Measurements from ENCODE around the gene CC2D1A.
"Not testable (repeated sequence)": the region's sequence is repeated elsewhere in the genome, so short reads cannot be mapped to it uniquely, and the experiment has no call there.

The CC2D1A gene

DNA sequence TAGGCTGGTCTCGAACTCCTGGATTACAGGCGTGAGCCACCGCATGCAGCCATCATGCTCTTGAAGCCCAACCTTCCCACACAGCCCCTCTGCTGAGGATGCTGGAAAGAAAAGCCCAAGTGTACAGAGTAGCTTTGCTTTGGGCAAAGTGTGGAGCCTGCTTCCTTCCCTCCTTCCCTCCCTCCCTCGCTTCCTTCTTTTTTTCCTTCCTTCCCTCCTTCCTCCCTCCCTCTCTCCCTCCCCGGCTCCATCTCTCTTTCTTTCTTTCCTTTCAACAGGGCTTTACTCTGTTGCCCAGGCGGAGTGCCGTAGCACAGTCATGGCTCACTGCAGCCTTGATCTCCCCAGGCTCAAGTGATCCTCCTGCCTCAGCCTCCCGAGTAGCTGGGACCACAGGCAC lies 2.7 kb downstream of the CC2D1A start:
- no peak for DNase-seq

DNA sequence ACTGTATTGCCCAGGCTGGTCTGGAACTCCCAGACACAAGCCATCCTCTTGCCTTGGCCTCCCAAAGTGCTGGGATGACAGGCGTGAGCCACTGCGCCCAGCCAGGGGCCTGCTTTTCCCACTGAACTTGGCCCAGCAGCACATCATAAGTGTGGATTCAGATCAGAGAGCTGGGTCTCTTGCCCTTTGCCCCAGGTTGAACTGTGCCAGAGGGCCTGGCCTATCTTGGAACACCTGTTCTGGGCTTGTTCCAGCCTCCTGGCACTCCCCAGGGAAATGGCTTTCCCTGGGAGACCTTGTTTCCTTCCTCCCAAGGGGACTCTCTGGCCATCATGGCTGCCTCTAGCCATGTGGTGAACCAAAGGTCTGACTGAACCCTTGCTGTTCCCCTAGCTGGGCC lies 3.4 kb downstream of the CC2D1A start:
- no peak for DNase-seq

DNA sequence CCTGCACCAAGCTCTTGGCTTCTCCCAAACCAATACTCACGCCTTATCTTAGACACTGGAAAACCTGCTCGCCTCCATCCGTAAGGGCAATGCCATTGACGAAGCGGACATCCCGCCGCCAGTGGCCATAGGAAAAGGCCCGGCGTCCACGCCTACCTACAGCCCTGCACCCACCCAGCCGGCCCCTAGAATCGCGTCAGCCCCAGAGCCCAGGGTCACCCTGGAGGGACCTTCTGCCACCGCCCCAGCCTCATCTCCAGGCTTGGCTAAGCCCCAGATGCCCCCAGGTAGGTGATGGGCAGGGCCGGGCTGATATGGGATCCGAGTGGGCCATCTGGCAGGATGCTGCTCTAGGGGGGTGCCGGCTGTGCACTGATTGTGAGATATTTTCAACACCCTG lies 7.4 kb downstream of the CC2D1A start:
- DNase-seq = no peak

DNA sequence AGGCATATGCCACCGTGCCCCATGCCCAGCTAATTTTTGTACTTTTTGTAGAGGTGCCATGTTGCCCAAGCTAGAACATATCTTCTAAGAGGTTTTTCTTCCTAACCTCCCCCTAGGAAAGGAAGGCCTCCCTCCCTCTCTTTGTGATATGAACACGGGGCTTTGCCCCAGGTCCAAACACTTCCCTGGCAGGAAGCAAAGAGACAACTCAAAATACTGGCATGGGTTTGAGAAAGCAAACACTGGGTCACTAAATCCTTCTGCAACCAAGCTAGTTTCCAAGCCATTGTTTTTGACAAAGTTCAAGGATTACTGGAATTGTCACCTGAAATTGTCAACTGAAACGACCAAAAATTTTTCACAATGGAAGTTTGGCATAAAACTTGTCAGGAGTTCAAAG lies 8.8 kb downstream of the CC2D1A start:
- no peak for DNase-seq

DNA sequence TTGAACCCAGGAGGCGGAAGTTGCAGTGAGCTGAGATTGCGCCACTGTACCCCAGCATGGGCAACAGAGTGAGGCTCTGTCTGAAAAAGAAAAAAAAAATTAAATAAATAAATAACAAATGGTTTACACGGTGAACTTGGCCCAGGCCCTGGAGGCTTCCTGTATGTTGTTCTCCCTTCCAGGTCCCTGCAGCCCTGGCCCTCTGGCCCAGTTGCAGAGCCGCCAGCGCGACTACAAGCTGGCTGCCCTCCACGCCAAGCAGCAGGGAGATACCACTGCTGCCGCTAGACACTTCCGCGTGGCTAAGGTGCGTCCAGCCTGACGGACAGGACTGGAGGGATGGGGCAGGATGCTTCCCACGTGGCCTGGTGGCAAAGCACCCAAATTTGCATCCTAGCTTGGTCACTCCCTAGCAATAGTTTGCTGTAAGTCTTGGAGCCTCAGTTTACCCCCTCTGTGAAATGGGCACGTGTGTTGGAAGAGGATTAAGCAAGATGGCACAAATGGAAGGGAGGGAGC lies 11.9 kb downstream of the CC2D1A start:
- DNase-seq = no peak

DNA sequence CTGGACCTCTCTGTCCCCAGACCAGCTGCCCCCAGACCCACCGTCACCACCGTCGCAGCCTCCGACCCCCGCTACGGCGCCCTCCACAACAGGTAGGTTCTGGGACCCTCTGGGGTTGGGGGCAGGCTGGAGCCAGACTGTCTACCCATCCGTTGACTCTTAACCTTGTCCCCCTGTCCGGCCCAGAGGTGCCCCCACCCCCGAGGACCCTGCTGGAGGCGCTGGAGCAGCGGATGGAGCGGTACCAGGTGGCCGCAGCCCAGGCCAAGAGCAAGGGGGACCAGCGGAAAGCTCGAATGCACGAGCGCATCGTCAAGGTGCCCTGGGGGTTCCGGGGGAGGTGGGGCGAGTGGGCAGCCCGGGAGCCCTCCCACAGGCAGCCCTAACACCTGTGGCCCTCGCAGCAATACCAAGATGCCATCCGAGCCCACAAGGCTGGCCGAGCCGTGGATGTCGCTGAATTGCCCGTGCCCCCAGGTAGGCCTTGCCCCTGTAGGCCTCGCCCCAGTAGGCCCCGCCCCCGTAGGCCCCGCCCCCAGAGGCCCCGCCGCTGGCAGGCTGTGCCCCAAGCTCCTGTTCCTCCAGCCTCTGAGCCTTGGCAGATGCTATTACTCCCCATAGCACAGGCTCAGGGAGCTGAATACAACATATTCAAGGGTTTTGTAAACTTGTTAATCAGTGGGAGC lies 12.9 kb downstream of the CC2D1A start:
- no peak for DNase-seq

DNA sequence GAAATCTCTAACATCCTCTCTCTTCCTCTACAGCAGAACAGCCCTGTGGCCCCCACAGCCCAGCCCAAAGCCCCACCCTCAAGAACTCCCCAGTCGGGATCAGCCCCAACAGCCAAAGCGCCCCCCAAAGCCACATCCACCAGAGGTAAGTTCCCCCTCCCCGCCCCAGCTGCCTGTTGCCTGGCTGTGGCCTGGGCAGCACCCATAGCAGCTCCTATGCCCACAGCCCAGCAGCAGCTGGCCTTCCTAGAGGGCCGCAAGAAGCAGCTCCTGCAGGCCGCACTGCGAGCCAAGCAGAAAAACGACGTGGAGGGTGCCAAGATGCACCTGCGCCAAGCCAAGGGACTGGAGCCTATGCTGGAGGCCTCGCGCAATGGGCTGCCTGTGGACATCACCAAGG lies 14.5 kb downstream of the CC2D1A start:
- DNase-seq = no peak

DNA sequence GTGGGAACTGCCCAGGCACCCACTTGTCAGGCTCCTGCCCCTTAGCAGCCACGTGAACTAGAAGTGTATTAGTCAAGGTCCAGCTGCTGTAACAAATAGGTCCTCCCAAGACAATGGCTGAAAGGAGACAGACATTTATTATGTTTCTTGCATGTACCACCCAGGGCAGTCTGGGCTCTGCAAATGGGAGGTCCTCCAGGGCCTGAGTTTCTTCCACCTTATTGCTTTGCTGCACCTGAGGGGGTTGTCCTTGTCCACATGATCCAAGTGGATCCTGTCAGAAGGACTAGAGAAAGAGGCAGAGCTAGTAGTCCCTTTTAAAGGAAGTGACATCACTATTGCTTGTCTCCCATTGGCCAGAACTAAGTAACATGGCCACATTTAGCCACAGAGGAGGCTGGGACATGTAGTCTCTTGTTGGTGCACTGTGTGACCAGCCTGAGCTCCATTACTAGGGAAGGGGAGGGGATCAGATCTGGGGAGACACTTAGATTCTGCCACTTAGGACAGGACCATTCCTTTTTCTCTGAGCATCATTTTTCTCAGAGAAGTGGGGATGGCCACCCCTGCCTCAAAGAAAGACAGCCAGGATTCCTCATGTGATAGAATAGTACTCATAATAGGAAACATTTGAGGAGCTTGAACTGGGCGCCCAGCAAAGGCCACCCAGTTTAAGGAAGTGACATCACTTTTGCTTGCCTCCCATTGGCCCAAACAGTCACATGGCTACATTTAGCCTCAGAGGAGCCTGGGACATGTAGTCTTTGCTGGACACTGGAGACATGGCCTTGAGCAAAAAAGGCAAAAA lies 15.1 kb downstream of the CC2D1A start:
- no peak for DNase-seq

DNA sequence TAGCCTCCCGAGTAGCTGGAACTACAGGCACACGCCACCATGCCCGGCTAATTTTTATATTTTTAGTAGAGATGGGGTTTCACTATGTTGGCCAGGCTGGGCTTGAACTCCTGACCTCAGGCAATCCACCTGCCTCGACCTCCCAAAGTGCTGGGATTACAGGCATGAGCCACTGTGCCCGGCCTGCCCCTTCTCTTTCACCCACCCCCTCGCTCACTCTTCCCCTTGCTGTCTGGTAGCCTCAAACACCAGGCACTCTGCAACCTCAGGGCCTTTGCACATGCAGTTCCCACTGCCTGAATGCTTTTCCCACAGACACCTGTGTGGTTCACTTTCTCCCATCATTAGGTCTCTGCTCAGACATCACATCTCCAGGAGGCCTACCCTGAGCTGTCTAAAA lies 16.1 kb downstream of the CC2D1A start:
- DNase-seq = not testable (repeated sequence)

DNA sequence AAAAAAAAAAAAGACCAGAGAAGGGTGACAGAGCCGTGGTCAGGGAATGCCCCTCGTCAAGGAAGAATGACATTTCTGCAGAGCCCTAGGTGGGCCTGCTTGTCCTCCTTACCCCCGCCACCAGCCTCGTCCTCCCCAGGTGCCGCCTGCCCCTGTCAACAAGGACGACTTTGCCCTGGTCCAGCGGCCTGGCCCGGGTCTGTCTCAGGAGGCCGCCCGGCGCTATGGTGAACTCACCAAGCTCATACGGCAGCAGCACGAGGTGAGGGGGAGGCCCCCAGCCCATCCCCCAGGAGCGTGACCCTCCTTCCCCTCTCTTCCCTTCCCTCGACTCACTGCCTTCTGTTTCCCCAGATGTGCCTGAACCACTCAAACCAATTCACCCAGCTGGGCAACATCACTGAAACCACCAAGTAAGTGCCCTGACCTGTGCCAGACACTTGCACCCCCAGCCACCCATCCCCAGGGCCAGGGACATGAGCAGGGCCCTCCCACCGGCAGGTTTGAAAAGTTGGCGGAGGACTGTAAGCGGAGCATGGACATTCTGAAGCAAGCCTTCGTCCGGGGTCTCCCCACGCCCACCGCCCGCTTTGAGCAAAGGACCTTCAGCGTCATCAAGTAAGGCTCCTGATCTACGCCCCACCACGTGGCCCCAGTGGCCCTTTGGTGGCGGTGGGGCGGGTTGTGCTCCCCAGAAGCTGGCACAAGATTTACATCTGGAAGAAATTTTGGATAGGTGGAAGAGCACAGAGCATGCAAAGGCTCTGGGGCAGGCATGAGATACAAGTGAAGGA lies 17.4 kb downstream of the CC2D1A start:
- DNase-seq = no peak

DNA sequence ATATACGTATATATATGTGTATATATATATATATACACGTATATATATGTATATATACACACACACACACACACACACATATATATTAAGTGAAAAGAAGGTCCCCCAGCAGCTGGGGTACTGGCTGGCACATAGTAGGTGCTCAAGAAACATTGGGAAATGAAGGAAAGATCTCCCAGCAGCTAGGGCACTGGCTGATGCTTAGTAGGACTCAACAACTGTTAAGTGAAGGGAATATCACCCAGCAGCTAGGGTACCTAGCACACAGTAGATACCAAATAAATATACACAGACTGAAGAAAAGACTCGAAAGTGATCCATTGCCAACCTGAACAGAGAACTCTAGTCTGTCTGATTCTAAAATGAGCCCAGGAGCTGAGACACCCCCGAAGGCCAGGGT lies 20.0 kb downstream of the CC2D1A start:
- DNase-seq = no peak

DNA sequence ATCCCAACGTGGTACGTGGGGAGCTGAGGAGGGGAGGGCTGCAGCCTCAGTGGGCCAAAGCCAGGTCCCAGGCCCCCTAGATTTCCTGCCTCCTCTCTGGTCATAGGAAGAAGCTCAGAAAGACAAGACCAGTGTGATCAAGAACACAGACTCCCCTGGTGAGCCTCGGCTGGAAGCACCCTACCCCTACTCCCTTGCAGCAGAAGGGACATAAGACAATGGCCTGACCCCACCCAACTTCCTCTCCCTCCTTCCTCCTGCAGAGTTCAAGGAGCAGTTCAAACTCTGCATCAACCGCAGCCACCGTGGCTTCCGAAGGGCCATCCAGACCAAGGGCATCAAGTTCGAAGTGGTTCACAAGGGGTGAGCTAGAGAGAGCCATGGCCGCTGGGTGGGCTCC lies 20.7 kb downstream of the CC2D1A start:
- no peak for DNase-seq

DNA sequence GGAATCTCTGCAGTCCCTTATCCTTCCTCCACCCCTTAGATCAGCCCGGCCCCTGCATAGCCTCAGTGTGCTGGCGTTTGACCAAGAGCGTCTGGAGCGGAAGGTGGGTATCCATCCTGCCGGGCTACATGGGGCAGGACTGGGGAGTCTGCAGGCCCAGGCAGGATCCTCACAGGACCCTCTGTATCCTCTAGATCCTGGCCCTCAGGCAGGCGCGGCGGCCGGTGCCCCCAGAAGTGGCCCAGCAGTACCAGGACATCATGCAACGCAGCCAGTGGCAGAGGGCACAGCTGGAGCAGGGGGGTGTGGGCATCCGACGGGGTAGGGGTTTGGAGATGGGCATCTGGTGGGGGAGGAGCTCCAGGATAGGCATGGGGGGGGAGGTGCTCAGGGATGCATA lies 23.3 kb downstream of the CC2D1A start:
- no peak for DNase-seq

DNA sequence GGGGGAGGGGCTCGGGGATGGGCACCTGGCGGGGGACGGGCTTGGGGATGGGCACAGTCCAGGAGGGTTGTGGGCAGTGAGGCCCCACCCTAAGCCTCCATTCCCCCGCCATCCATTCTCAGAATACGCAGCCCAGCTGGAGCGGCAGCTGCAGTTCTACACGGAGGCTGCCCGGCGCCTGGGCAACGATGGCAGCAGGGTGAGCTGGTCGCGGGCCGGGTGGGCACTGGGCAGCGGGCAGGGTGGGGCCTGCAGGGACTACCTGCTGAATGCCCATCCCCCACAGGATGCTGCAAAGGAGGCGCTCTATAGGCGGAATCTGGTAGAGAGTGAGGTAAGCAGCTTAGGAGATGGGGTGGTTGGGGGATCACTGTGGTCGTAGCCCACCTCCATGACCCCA lies 24.0 kb downstream of the CC2D1A start:
- no peak for DNase-seq

DNA sequence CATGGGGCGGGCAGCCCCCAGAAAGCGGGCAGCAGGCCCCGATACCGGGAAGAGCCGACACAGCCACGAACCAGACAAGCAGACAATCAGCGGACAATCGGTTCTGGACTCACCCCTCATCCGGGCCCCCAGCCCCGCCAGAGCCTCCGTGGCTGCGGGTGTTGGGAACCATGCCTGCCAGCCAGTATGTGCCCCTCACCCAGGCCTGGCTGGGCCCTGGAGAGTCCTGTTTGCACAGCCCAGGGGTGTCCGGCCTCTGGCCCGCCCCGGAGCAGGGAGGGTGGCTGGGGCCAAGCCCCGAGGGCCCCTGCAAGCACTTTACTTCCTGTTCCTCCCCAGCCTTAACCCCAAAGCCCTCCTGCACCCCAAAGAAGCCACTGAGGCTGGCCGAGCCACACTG lies 24.4 kb downstream of the CC2D1A start:
- no peak for DNase-seq

DNA sequence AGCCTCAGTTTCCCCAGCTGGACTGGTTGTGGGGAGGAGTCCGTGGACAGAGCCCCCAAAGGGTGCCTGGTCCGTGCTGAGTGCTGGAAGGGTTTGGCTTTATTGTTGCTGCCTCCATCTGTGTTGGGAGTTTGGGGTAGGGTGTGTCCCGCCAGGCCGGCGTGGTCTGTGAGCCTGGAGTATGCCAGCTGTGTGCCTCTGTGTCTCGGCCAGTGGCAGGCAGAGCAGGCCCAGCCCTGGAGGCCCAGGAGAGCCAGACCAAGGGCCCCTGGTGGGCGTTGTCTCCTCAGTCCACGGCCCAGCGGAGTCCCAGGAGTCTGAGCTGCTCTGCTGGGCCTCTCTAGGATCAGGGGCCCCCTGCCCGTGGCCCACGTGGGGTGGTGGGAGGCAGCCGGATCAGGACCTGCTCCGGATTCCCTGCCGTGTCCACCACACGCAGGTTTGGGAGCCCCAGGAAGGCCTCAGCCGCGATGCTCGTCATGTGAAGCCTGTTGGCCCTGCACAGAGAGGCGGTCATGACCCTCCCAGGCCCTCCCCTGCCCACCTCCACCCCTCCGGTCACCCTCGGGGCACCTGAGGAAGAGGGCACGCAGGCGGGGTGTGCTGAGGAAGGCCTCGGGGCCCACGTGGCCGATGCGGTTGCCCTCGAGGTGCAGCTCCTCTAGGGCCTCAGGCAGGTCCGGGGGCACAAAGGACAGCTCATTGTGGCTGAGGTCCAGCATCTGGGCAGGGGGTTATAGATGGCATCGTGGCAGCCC lies 25.6 kb downstream of the CC2D1A start:
- no peak for DNase-seq

DNA sequence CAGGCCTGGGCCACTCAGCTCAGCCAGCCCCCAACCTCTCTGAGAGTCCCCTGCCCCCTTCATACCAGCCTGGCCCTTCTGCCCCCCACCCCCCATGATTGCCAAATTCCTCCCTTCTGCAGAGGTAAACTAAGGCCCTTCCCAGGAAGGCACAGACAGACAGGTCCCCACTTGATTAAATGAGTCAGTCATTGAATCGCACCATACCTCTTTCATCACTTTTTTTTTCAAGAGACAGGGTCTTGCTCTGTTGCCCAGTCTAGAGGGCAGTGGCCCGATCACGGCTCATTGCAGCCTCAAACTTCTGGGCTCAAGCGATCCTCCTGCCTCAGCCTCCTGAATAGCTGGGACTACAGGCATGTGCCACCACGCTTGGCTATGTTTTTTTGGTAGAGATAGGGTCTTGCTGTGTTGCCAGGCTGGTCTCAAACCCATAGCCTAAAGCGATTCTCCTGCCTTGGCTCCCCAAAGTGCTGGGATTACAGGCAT lies 26.2 kb downstream of the CC2D1A start:
- no peak for DNase-seq

DNA sequence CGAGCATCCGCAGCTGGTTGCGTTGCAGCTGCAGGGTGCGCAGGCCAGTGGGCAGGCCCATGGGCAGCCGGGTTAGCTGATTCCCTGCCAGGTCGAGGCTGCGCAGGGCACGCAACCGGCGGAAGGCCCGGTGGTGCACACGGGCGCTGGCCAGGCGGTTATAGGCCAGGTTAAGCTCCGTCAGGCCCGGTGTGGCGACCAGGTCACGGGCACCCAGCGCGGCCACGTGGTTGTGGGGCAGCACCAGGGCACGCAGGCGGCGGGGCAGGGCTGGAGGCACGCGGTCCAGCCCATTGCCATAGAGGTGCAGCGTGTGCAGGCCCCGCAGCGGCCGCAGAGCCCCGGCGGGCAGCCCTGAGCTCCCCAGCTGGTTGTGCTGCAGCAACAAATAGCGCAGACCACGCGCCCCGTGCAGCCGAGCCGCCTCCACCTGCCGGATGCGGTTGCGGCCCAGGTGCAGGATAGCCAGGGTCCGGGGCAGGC lies 27.0 kb downstream of the CC2D1A start:
- no peak for DNase-seq

DNA sequence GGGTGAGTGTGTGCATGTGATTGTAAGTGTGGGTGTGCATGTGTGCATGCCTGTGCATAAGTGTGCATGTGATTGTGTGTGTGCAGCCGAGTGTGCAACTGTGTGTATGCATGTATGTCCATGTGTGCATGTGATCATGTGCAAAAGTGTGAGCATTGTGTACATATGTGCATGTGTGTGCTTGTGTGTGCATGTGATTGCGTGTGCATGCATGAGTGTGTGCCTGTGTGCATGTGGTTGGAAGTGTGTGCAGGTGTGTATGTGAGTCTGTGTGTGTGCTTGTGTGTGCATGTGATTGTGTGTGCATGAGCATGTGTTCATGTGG lies 28.7 kb downstream of the CC2D1A start:
- no peak for DNase-seq

DNA sequence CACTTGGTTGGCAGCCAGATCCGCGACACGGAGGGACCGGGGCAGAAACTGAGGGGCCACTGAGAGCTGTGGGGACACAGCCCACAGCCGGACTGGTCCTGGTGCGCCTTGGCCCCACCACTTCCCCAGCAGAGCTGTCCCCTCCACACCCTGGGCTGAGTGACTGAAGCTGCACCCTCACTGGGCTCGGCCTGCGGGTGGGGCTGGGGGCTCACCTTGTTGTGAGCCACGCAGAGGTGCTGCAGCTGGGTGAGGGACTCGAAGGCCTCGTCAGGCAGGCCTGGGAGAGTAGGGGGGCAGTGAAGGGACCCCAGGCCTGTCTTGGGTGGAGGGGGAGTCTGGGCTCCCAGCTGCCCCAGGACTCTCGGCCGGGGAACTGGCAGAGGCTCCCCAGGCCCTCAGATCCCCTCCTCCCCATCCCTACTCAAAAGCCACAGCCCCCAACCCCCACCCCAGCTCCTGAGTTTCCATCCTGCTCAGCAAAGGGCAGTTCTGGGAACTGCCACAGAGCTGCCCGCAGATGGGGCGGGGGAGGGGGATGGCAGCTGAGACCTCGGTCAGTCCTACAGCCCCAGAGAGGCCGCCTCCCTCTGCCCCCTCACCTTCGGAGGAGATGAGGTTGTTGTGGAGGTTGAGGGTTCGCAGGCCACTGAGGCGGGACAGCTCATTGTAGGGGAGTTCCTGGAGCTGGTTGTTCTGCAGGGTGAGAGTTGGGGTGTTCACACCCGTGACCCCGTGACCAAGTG lies 29.9 kb downstream of the CC2D1A start:
- DNase-seq = no peak

DNA sequence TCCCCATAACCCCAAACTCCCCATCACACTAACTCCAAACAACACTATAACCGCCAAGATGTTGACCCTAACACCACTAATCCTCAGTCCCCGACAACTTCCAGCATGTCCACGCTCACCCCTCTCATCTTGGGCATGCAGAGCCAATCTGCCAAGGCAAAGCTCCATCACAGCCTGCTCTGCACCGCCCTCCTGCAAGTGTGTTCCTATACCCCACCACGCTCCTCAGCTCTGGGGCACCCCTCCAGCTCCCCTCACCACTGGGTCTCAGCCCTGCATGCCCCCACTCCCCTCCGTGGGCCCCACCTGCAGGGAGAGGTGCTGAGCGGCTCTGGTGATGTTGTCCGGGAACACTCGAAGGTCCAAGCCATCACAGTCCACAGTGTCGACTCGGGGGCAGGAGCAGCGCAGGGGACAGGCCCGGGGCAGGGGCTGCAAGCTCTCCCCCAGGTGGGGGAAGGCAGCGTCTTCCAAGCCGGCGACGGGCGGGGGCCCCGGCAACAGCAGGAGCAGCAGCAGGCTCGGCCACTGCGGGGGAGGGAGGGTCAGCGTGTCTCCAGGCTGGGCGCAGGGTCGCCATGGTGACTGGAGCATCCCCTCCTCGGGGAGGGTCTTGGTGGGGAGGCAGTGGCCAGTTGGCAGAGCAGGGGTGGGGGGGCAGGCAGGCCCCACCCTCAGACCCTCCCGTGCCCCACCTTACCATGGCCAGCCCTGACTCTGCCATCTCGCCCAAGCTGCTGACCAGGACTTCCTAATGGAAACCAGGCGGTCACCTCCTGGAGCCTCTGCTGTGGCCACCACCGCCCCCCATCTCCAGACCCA lies 31.7 kb downstream of the CC2D1A start:
- peak; percentile 62 for DNase-seq
